NT2/D1 (cell line): Measurements from ENCODE around the gene CLEC5A.

Experiments used
- SUZ12 ChIP-seq: IDR thresholded peaks from 2 replicates; pipeline ENCODE4 v1.6.1; 2011; ENCODE audit not compliant: insufficient read length, insufficient read depth; ENCODE audit errors: extremely low read depth
- YY1 ChIP-seq: IDR thresholded peaks from 2 replicates; pipeline ENCODE4 v1.6.1; 2011; ENCODE audit not compliant: insufficient read length, insufficient read depth
- ZNF274 ChIP-seq: IDR thresholded peaks from 2 replicates; pipeline ENCODE4 v1.6.1; 2011; ENCODE audit warnings: mild to moderate bottlenecking, low read depth, low read length

DNA sequence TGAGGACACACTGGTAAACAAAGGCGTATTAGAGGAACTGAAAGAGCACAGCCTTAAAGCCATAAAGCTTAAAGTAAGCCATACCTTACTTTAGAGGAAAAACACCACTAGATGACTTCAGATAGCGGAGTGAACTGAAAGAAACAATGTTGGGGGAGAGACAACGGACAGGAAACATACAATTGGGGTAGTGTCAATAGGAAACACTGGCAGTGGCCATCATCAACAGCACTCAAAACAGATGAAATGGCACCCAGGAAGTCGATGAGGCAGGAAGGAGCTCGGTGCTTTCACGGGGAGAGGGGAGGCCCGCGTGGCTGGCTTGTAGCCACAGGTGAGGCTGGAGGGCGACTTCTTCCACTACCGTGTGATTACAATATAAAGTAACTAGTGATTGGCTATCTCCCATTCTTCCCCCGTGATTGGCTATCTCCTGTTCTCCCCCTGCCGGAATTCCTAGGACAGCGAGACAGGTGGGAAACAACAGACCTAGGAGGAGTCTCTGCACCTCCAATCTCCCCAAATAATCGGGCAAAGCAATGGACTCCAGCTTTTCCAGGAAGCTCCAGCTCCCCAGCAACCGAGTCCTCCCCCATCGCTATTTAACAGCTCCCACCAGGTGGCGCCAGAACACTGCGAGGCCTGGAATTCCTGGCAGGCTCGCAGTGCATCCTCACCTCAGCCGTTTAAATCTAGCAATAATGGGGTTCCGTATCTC, 29.2 kb upstream of the CLEC5A start:
- TF ChIP-seq SUZ12 (no peak), ZNF274 (no peak), YY1 (no peak)
